Measurements from ENCODE around the gene MAPK10.

GRCh38 chr4:86035688-86036087 is 324.2 kb downstream of the MAPK10 start:
- TF ChIP-seq EZH2 (IDR thresholded peaks at IDR 0.05; ENCODE audit: low read length): no peak
- TF ChIP-seq, protein P1, sequence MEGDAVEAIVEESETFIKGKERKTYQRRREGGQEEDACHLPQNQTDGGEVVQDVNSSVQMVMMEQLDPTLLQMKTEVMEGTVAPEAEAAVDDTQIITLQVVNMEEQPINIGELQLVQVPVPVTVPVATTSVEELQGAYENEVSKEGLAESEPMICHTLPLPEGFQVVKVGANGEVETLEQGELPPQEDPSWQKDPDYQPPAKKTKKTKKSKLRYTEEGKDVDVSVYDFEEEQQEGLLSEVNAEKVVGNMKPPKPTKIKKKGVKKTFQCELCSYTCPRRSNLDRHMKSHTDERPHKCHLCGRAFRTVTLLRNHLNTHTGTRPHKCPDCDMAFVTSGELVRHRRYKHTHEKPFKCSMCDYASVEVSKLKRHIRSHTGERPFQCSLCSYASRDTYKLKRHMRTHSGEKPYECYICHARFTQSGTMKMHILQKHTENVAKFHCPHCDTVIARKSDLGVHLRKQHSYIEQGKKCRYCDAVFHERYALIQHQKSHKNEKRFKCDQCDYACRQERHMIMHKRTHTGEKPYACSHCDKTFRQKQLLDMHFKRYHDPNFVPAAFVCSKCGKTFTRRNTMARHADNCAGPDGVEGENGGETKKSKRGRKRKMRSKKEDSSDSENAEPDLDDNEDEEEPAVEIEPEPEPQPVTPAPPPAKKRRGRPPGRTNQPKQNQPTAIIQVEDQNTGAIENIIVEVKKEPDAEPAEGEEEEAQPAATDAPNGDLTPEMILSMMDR (optimal IDR thresholded peaks at IDR 0.05 in 1 of 3, IDR thresholded peaks at IDR 0.05 in 1 of 3, conservative IDR thresholded peaks at IDR 0.05 in 1 of 3; ENCODE audit: extremely low read depth in 1 of 3, insufficient read depth in 2 of 3, low read length in 3 of 3): no peak

Data from keratinocyte (primary cell).